Measurements from ENCODE around the gene CEP128.

CEP128 gene

DNA sequence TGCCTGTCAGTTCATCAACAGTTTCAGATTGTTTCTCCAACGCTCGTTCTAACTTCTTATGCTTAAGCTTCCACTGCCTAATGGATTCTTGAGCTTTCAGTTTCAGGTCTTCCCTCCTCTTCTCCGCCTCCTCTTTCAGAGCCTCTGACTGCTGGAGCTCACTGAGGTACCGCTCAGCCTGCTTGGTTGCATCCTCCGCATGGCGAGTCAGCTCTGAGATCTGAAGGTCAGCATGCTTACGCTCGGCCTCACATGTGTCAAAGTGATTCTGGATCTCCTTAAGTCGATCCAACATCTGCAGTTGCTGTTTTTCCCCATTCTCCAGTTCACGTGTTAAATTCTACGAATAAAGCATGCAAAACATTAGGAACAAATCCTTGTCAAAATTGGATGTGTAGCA is 148.8 kb downstream of the CEP128 start:
- no peak overlapping the region for H3K27ac ChIP-seq
- H3K9me3 ChIP-seq (ENCODE audit: low read depth, low read length) = no peaks in the 10 kb centered on the region
- no peak overlapping the region for H3K4me3 ChIP-seq
- TF ChIP-seq EZH2 (IDR thresholded peaks at IDR 0.05) = no peak
- no peak for TF ChIP-seq FOXP2 (optimal IDR thresholded peaks at IDR 0.05; ENCODE audit: control extremely low read depth, extremely low read length, insufficient read depth)
- TF ChIP-seq POLR2AphosphoS5 (IDR thresholded peaks at IDR 0.05; ENCODE audit: borderline replicate concordance, low read depth, low read length) = no peak
- H3K9ac ChIP-seq (ENCODE audit: insufficient read length) = no peak overlapping the region
- no peak for DNase-seq (ENCODE audit: low read depth, low spot score)
- peaks cover 3% of the 10 kb centered on the region; the same call in 1 of the 2 replicates for H3K36me3 ChIP-seq (ENCODE audit: insufficient read depth, low read length)

DNA sequence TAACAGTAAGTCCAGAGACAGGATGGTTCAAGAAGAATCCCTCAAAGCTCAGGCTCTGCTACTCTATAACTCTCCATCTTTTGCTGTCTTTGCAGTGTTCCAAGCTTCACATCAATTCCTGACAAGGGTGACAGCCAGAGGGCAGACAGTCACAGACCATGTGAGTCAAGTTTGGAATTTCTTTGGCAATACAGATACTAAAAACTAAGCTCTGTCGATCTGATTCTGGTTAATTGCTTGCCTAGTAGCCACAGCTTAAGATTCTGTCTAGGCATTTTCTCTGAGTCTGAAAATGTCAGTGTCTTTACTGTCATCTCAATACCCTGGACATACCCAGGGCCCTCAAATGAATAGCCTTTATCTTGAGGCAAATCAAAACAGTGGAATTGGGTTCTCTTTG is 153.7 kb downstream of the CEP128 start:
- TF ChIP-seq POLR2AphosphoS5 (IDR thresholded peaks at IDR 0.05; ENCODE audit: borderline replicate concordance, low read depth, low read length) = no peak
- no peak for TF ChIP-seq EZH2 (IDR thresholded peaks at IDR 0.05)
- TF ChIP-seq FOXP2 (optimal IDR thresholded peaks at IDR 0.05; ENCODE audit: control extremely low read depth, extremely low read length, insufficient read depth) = no peak
- peaks cover 3% of the 10 kb centered on the region; the same call in 1 of the 2 replicates for H3K36me3 ChIP-seq (ENCODE audit: insufficient read depth, low read length)
- H3K27ac ChIP-seq = no peak overlapping the region
- DNase-seq (ENCODE audit: low read depth, low spot score) = no peak
- no peaks in the 10 kb centered on the region for H3K9me3 ChIP-seq (ENCODE audit: low read depth, low read length)
- H3K4me3 ChIP-seq = no peak overlapping the region
- H3K9ac ChIP-seq (ENCODE audit: insufficient read length) = no peak overlapping the region

DNA sequence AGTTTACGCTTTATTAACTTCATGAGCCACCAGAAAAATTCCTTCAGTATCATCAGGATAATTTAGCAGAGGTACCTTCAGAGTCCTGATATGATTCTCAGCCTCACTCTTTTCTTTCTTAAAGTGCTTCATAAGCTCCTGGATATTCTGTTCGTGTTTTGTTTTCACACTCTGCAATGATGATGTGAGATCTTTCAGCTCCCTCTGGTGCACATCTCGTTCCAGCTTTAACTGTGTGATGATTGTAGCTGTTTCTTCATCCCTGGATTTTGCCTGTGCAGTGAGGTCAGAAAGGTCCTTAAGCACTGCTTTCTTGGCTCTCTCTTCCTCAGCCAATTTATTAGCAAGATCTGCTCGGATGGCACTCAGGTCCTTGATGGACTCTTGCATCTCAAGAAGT is 156.7 kb downstream of the CEP128 start:
- TF ChIP-seq POLR2AphosphoS5 (IDR thresholded peaks at IDR 0.05; ENCODE audit: borderline replicate concordance, low read depth, low read length) (no peak), EZH2 (IDR thresholded peaks at IDR 0.05) (no peak)
- Histone ChIP-seq H3K9me3 (ENCODE audit: low read depth, low read length) (no peaks in the 10 kb centered on the region), H3K36me3 (ENCODE audit: insufficient read depth, low read length) (no peaks in the 10 kb centered on the region), H3K9ac (ENCODE audit: insufficient read length) (no peak overlapping the region), H3K27ac (no peak overlapping the region), H3K4me3 (no peak overlapping the region)
- no peak for DNase-seq (ENCODE audit: low read depth, low spot score)

- Histone ChIP-seq H3K9ac (ENCODE audit: insufficient read length) (no peak overlapping the region), H3K27ac (no peak overlapping the region), H3K9me3 (ENCODE audit: low read depth, low read length) (no peaks in the 10 kb centered on the region), H3K4me3 (no peak overlapping the region), H3K36me3 (ENCODE audit: insufficient read depth, low read length) (no peaks in the 10 kb centered on the region)
- no peak for DNase-seq (ENCODE audit: low read depth, low spot score)
- TF ChIP-seq FOXP2 (optimal IDR thresholded peaks at IDR 0.05; ENCODE audit: control extremely low read depth, extremely low read length, insufficient read depth) = no peak
- no peak for TF ChIP-seq EZH2 (IDR thresholded peaks at IDR 0.05)
These were observed 159.6 kb downstream of the CEP128 start for GRCh38 chr14:80781972-80782367.

- no peak for DNase-seq (ENCODE audit: low read depth, low spot score)
- no peak for TF ChIP-seq EZH2 (IDR thresholded peaks at IDR 0.05)
- no peak for TF ChIP-seq POLR2AphosphoS5 (IDR thresholded peaks at IDR 0.05; ENCODE audit: borderline replicate concordance, low read depth, low read length)
- no peak for TF ChIP-seq FOXP2 (optimal IDR thresholded peaks at IDR 0.05; ENCODE audit: control extremely low read depth, extremely low read length, insufficient read depth)
- Histone ChIP-seq H3K27ac (no peak overlapping the region), H3K4me3 (no peak overlapping the region), H3K9me3 (ENCODE audit: low read depth, low read length) (no peaks in the 10 kb centered on the region), H3K9ac (ENCODE audit: insufficient read length) (no peak overlapping the region), H3K36me3 (ENCODE audit: insufficient read depth, low read length) (no peaks in the 10 kb centered on the region)
These were observed 161.0 kb downstream of the CEP128 start for GRCh38 chr14:80780500-80780899.

DNA sequence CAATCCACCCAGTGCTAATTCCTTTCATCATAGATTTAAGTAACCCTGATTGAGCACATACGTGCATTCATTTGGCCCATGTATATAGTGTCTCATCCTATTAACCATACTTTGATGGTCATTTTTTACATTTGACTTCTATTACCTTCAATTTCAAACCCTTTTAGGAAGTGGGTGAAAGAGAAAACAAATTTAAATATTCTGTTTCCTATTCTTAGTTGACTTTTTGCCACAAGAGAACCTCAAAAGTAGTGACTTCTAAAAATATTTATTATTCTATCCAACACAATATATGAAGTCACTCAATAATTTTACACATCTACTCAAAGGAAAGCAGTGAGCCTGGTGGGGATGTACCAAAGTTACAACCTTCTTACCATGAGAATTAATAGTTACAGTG is 164.9 kb downstream of the CEP128 start:
- Histone ChIP-seq H3K9ac (ENCODE audit: insufficient read length) (no peak overlapping the region), H3K4me3 (no peak overlapping the region), H3K27ac (no peak overlapping the region), H3K36me3 (ENCODE audit: insufficient read depth, low read length) (no peaks in the 10 kb centered on the region), H3K9me3 (ENCODE audit: low read depth, low read length) (no peaks in the 10 kb centered on the region)
- DNase-seq (ENCODE audit: low read depth, low spot score) = no peak
- no peak for TF ChIP-seq EZH2 (IDR thresholded peaks at IDR 0.05)
- TF ChIP-seq FOXP2 (optimal IDR thresholded peaks at IDR 0.05; ENCODE audit: control extremely low read depth, extremely low read length, insufficient read depth) = no peak
- TF ChIP-seq POLR2AphosphoS5 (IDR thresholded peaks at IDR 0.05; ENCODE audit: borderline replicate concordance, low read depth, low read length) = no peak

GRCh38 chr14:80776186-80776585 is 165.4 kb downstream of the CEP128 start:
- TF ChIP-seq FOXP2 (optimal IDR thresholded peaks at IDR 0.05; ENCODE audit: control extremely low read depth, extremely low read length, insufficient read depth) = no peak
- no peak for TF ChIP-seq POLR2AphosphoS5 (IDR thresholded peaks at IDR 0.05; ENCODE audit: borderline replicate concordance, low read depth, low read length)
- TF ChIP-seq EZH2 (IDR thresholded peaks at IDR 0.05) = no peak
- no peak overlapping the region for H3K4me3 ChIP-seq

GRCh38 chr14:80772504-80772903 is 169.0 kb downstream of the CEP128 start:
- no peaks in the 10 kb centered on the region for H3K9me3 ChIP-seq (ENCODE audit: low read depth, low read length)
- H3K9ac ChIP-seq (ENCODE audit: insufficient read length) = no peak overlapping the region
- no peaks in the 10 kb centered on the region for H3K36me3 ChIP-seq (ENCODE audit: insufficient read depth, low read length)
- no peak overlapping the region for H3K27ac ChIP-seq
- DNase-seq (ENCODE audit: low read depth, low spot score) = no peak
- TF ChIP-seq FOXP2 (optimal IDR thresholded peaks at IDR 0.05; ENCODE audit: control extremely low read depth, extremely low read length, insufficient read depth) (no peak), EZH2 (IDR thresholded peaks at IDR 0.05) (no peak), POLR2AphosphoS5 (IDR thresholded peaks at IDR 0.05; ENCODE audit: borderline replicate concordance, low read depth, low read length) (no peak)
- no peak overlapping the region for H3K4me3 ChIP-seq

More at GRCh38 chr14:80776186-80776585, 165.4 kb downstream of the CEP128 start:
- no peak for DNase-seq (ENCODE audit: low read depth, low spot score)
- no peak overlapping the region for H3K27ac ChIP-seq
- no peaks in the 10 kb centered on the region for H3K36me3 ChIP-seq (ENCODE audit: insufficient read depth, low read length)
- no peak overlapping the region for H3K9ac ChIP-seq (ENCODE audit: insufficient read length)
- H3K9me3 ChIP-seq (ENCODE audit: low read depth, low read length) = no peaks in the 10 kb centered on the region

DNA sequence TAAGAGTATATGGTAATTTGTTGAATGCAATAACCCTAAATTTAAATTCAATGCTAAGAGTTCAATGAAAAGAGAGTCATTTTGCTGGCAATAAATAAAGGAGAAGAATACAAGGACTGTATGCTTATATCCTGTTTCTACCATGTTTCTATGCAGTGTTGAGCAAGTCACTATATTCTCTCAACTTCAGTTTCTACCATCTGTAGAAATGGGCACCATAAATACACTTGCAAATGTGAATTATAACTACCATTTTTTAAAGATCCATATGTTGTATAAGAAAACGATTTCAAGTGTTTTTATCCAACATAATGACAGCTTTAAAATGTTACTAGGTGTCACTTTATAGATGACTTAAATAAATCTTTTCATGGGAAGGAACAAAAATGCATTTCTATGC is 170.3 kb downstream of the CEP128 start:
- no peak for DNase-seq (ENCODE audit: low read depth, low spot score)
- no peak for TF ChIP-seq EZH2 (IDR thresholded peaks at IDR 0.05)
- TF ChIP-seq FOXP2 (optimal IDR thresholded peaks at IDR 0.05; ENCODE audit: control extremely low read depth, extremely low read length, insufficient read depth) = no peak
- TF ChIP-seq POLR2AphosphoS5 (IDR thresholded peaks at IDR 0.05; ENCODE audit: borderline replicate concordance, low read depth, low read length) = no peak
- Histone ChIP-seq H3K4me3 (no peak overlapping the region), H3K27ac (peak overlapping the region; percentile 61), H3K9ac (ENCODE audit: insufficient read length) (no peak overlapping the region), H3K9me3 (ENCODE audit: low read depth, low read length) (no peaks in the 10 kb centered on the region), H3K36me3 (ENCODE audit: insufficient read depth, low read length) (no peaks in the 10 kb centered on the region)
